SJSA1 (cell line): ENCODE measurements around the gene NRXN3. TPM values are rescaled to one million over a fixed set of nuclear protein-coding genes. Genes with fewer than 3 reads are reported as not detected.

Experiments
- DNase-seq, 2 experiments: peaks; one replicate each; pipeline ENCODE4 v3.0.0-alpha.2; 2015 to 2020; ENCODE audit warnings: low spot score in 2 of 2, low read depth in 1 of 2
- H3K27ac ChIP-seq: fragments of 250-450 bp; sonication (Bioruptor Pico); 2 replicates; pipeline ENCODE4 v1.5.1; 2020; ENCODE audit warnings: mild to moderate bottlenecking, moderate library complexity
- H3K27me3 ChIP-seq: fragments of 250-450 bp; sonication (Bioruptor Pico); replicated peaks from 2 replicates; pipeline ENCODE4 v1.5.1; 2020; ENCODE audit warnings: mild to moderate bottlenecking, moderate library complexity
- H3K36me3 ChIP-seq: fragments of 250-450 bp; sonication (Bioruptor Pico); 2 replicates; pipeline ENCODE4 v1.5.1; 2020; ENCODE audit warnings: mild to moderate bottlenecking
- H3K4me1 ChIP-seq: fragments of 250-450 bp; sonication (Bioruptor Pico); replicated peaks from 2 replicates; pipeline ENCODE4 v1.6.1; 2021; ENCODE audit warnings: mild to moderate bottlenecking
- H3K4me3 ChIP-seq: fragments of 250-450 bp; sonication (Bioruptor Pico); 2 replicates; pipeline ENCODE4 v1.5.1; 2020; ENCODE audit warnings: mild to moderate bottlenecking
- H3K9me3 ChIP-seq: fragments of 250-450 bp; sonication (Bioruptor Pico); replicated peaks from 2 replicates; pipeline ENCODE4 v1.5.1; 2020; ENCODE audit warnings: mild to moderate bottlenecking
- total RNA-seq: library from RNA; depleted of rRNA; stranded (reverse); fragments of >200 nt; shearing (Covaris generic); gene quantifications from 2 replicates; pipeline ENCODE4 v1.2.3, GENCODE V29; 2014

Gene NRXN3
- total RNA-seq, 1 experiment from 2014 or later, result 1.0 TPM

DNA sequence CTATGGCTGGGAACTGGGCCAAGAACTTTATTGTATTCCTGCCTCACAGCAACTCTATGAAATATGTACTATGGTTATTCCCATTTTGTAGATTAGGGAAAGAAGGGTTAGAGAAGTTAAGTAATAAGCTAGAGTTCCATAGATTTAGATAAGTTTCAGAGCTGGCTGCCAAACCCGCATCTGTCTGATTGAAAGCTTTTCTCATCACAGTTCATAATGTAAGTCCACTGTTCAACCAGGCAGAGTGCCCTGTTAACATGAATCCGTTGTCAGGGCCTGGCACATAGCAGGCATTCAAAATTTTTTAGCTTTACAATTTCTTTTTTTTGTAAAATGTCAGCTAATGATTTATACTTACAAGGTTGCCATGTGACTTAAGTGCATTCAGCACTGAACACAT lies 467.3 kb downstream of the NRXN3 start:
- Histone ChIP-seq H3K4me1 (no peaks in the 10 kb centered on the region), H3K27ac (no peak overlapping the region), H3K4me3 (no peak overlapping the region), H3K9me3 (no peaks in the 10 kb centered on the region), H3K27me3 (no peaks in the 10 kb centered on the region), H3K36me3 (no peaks in the 10 kb centered on the region)
- DNase-seq, result no peak

DNA sequence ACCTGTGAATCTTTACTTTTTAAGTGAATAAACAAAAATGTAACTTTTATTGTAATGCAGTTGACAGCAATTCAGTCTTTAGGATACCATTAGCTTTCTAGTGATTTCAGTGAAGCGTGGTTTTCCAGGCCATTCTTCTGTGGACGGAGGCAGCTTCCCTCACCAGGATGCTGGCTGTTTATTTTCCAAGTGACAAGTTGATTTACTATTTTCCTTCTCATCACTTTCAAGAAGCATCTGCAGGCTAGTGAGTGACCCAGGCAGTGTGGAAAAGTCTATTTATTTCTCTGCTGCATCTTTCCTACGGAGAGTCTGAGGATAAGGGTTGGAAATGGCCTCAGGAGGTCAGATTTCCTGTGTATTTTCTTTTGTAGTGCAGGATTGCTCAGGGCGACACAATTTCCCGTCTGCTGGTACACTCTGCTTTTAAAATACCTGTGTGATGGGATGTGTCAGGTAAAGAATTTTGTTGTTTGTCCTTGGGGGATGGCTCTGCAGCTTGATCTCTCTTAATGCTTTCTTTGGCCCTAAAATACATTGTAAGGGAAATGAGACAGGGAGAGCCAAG lies 467.8 kb downstream of the NRXN3 start:
- no peak overlapping the region for H3K27ac ChIP-seq
- no peaks in the 10 kb centered on the region for H3K27me3 ChIP-seq
- no peaks in the 10 kb centered on the region for H3K4me1 ChIP-seq
- H3K9me3 ChIP-seq, result no peaks in the 10 kb centered on the region
- no peaks in the 10 kb centered on the region for H3K36me3 ChIP-seq
- no peak overlapping the region for H3K4me3 ChIP-seq
- DNase-seq, result no peak

DNA sequence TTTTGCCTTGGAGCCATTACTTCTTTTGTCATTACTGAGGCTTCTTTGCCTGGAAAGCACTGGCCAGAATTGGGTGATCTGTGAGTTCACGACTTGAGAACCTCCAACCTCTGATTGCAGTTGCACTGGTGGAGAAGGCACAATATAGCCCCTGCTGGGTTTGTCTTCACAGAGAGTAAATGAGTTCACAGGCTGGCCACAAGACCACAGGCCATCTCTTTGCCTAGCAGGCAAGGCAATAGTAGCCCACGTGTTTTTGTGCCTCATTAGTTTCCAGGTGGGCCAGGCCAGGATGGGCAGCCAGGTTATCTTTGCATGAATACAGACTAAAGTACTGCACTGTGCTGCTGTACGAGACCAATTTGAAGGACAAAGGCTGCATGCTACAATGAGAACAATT lies 468.8 kb downstream of the NRXN3 start:
- Histone ChIP-seq H3K27ac (no peak overlapping the region), H3K4me1 (no peaks in the 10 kb centered on the region), H3K9me3 (no peaks in the 10 kb centered on the region), H3K4me3 (no peak overlapping the region), H3K36me3 (no peaks in the 10 kb centered on the region), H3K27me3 (no peaks in the 10 kb centered on the region)
- no peak for DNase-seq

GRCh38 chr14:78644824-78645559 lies 474.8 kb downstream of the NRXN3 start:
- Histone ChIP-seq H3K9me3 (no peaks in the 10 kb centered on the region), H3K4me3 (no peak overlapping the region), H3K4me1 (no peaks in the 10 kb centered on the region), H3K27ac (no peak overlapping the region), H3K27me3 (no peaks in the 10 kb centered on the region), H3K36me3 (no peaks in the 10 kb centered on the region)
- no peak for DNase-seq

GRCh38 chr14:78652727-78653126 lies 482.6 kb downstream of the NRXN3 start:
- Histone ChIP-seq H3K27ac (no peak overlapping the region), H3K4me1 (no peaks in the 10 kb centered on the region), H3K4me3 (no peak overlapping the region), H3K9me3 (no peaks in the 10 kb centered on the region), H3K27me3 (no peaks in the 10 kb centered on the region), H3K36me3 (no peaks in the 10 kb centered on the region)
- no peak for DNase-seq

DNA sequence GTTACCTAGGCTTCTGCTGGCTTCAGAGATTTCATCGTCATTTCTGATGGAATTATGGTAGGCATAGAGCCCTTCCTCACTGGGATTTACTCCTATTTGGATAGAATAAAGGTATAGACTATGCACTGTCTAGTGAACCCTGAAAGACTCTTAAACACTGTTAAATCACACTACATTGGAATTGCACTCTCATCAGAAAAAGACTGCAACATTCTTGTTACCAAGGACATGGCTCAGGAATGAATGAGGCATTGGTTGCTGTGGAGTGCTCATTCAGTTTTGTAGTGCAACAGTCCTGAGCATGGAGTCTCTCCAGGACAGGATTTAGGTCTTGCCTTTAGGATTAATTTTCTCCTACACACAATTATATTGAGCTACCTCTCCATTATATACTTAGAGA lies 483.0 kb downstream of the NRXN3 start:
- H3K4me1 ChIP-seq, result no peaks in the 10 kb centered on the region
- H3K27ac ChIP-seq, result no peak overlapping the region
- H3K4me3 ChIP-seq, result no peak overlapping the region
- no peaks in the 10 kb centered on the region for H3K27me3 ChIP-seq
- no peak for DNase-seq
- no peaks in the 10 kb centered on the region for H3K36me3 ChIP-seq
- H3K9me3 ChIP-seq, result no peaks in the 10 kb centered on the region

- Histone ChIP-seq H3K4me3 (no peak overlapping the region), H3K27ac (no peak overlapping the region), H3K4me1 (no peaks in the 10 kb centered on the region), H3K36me3 (no peaks in the 10 kb centered on the region), H3K27me3 (no peaks in the 10 kb centered on the region), H3K9me3 (no peaks in the 10 kb centered on the region)
- DNase-seq, result no peak
Observed at GRCh38 chr14:78657451-78657850, 487.3 kb downstream of the NRXN3 start.

DNA sequence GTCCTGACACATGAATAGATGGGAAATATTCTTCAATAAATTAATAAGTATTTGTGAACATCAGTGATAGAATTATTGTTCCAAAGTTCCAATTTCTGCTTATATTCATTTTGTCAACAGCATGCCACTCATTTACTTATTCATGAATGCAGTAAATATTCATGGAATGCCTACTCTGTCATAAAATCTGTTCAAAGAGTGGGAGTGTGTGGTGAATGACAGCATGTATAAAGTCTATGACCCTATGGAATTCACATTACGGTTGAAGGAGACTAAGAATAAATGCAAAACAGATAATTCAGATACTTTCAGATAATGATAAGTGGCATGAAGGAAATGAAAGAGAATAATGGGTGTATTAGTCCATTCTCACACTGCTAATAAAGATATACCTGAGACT lies 494.7 kb downstream of the NRXN3 start:
- Histone ChIP-seq H3K27ac (no peak overlapping the region), H3K4me3 (no peak overlapping the region), H3K27me3 (no peaks in the 10 kb centered on the region), H3K36me3 (no peaks in the 10 kb centered on the region), H3K4me1 (no peaks in the 10 kb centered on the region), H3K9me3 (no peaks in the 10 kb centered on the region)
- DNase-seq, result no peak

GRCh38 chr14:78666336-78667056 lies 496.3 kb downstream of the NRXN3 start:
- no peaks in the 10 kb centered on the region for H3K27me3 ChIP-seq
- H3K9me3 ChIP-seq, result no peaks in the 10 kb centered on the region
- no peaks in the 10 kb centered on the region for H3K4me1 ChIP-seq
- H3K36me3 ChIP-seq, result no peaks in the 10 kb centered on the region
- no peak overlapping the region for H3K4me3 ChIP-seq
- DNase-seq, result no peak
- H3K27ac ChIP-seq, result no peak overlapping the region

DNA sequence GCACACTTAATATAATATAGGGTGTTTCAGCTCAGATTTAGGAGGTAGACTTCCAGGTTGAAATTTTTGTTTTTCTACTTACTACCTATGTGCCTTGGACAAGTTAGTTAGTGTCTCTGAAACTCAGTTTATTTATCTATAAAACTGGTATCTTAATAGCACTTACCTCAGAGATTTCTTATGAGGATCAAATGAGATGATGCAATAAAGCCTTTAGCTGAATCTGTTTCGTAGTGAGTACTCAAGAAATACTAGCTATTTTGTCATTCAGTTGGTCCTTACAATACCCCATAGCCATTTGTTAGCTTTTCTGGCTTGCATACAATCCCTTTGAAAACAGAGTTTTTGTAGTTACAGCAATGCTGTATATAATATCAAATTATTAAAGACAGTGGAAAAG lies 497.0 kb downstream of the NRXN3 start:
- no peak for DNase-seq
- Histone ChIP-seq H3K4me1 (no peaks in the 10 kb centered on the region), H3K9me3 (no peaks in the 10 kb centered on the region), H3K27ac (no peak overlapping the region), H3K4me3 (no peak overlapping the region), H3K36me3 (no peaks in the 10 kb centered on the region), H3K27me3 (no peaks in the 10 kb centered on the region)

DNA sequence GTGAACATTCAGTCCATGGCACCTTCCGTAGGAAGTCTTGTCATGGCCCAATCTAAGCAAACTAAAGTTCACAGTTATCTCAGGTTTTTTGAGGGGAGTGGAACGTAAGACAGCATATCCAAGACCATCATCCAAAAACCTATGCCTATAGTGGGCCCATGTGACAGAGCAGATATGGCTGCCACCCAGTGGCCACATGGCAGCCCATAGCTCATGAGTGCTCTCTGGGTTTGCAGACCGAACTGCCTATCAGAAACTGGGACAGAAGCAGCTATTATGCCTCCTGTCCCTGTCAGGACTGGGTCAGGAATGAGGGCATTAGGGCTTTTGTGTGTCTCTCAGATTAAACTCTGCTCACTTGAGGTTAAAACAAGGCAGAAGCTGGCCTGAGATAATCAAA lies 503.7 kb downstream of the NRXN3 start:
- DNase-seq, result no peak
- H3K9me3 ChIP-seq, result no peaks in the 10 kb centered on the region
- H3K27me3 ChIP-seq, result no peaks in the 10 kb centered on the region
- no peak overlapping the region for H3K4me3 ChIP-seq
- no peaks in the 10 kb centered on the region for H3K36me3 ChIP-seq
- no peak overlapping the region for H3K27ac ChIP-seq
- H3K4me1 ChIP-seq, result no peaks in the 10 kb centered on the region

- H3K9me3 ChIP-seq, result no peaks in the 10 kb centered on the region
- no peaks in the 10 kb centered on the region for H3K27me3 ChIP-seq
- no peaks in the 10 kb centered on the region for H3K4me1 ChIP-seq
- no peak for DNase-seq
- H3K27ac ChIP-seq, result no peak overlapping the region
- H3K36me3 ChIP-seq, result no peaks in the 10 kb centered on the region
- no peak overlapping the region for H3K4me3 ChIP-seq
Observed at GRCh38 chr14:78674820-78675219, 504.6 kb downstream of the NRXN3 start.

GRCh38 chr14:78683206-78683605 lies 513.0 kb downstream of the NRXN3 start:
- H3K36me3 ChIP-seq, result no peaks in the 10 kb centered on the region
- no peak for DNase-seq
- H3K27ac ChIP-seq, result no peak overlapping the region
- no peak overlapping the region for H3K4me3 ChIP-seq
- no peaks in the 10 kb centered on the region for H3K9me3 ChIP-seq
- H3K27me3 ChIP-seq, result no peaks in the 10 kb centered on the region
- H3K4me1 ChIP-seq, result no peaks in the 10 kb centered on the region

DNA sequence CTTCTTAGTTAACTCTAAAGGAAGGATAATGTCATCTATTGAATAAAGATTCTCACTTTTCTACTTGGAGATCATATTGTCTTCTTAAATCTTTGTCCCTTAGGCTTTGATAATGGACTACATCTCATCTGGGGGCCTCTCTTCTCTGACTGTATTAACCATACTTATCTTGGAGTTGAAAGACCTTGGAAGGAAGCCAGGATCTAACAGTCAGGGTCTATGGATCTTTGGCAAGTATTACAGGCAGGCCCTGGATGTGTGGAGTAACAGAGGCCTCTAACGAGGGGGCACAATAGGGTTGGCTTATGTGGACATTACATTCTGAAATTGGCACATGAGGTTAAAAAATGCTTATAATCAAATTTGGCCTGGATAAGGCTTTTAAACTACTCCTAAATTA lies 513.8 kb downstream of the NRXN3 start:
- no peaks in the 10 kb centered on the region for H3K9me3 ChIP-seq
- no peak overlapping the region for H3K27ac ChIP-seq
- H3K27me3 ChIP-seq, result no peaks in the 10 kb centered on the region
- H3K36me3 ChIP-seq, result no peaks in the 10 kb centered on the region
- no peaks in the 10 kb centered on the region for H3K4me1 ChIP-seq
- H3K4me3 ChIP-seq, result no peak overlapping the region
- DNase-seq, result no peak
